ENCODE measurements around the gene SHC3.

- TF ChIP-seq CTCF (IDR thresholded peaks at IDR 0.05) = no peak
- TF ChIP-seq EP300 (IDR thresholded peaks at IDR 0.05) = no peak
- TF ChIP-seq POLR2AphosphoS5 (IDR thresholded peaks at IDR 0.05) = no peak
- TF ChIP-seq POLR2A (IDR thresholded peaks at IDR 0.05; ENCODE audit: low read depth) = no peak
These were observed 218.7 kb downstream of the SHC3 start for GRCh38 chr9:88959727-88960469.
